Measurements from ENCODE around the gene PGAM2.
"Not testable (repeated sequence)": the region's sequence is repeated elsewhere in the genome, so short reads cannot be mapped to it uniquely, and the experiment has no call there.

Gene PGAM2

DNA sequence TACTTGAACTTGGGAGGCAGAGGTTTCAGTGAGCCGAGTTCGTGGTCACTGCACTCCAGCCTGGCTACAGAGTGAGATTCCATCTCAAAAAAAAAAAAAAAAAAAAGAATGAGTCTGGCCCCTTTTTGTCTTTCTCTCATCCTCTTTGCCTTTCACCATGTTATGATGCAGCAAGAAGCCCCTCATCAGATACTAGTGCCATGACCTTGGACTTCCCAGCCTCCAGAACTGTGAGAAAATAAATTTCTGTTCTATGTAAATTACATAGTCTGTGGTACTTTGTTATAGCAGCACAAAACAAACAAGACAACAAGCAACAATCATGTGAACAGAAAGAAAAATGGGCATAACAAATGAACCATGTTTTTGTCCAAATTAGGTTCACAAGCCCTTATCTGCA, 23.1 kb downstream of the PGAM2 start:
- TF ChIP-seq, protein P1, sequence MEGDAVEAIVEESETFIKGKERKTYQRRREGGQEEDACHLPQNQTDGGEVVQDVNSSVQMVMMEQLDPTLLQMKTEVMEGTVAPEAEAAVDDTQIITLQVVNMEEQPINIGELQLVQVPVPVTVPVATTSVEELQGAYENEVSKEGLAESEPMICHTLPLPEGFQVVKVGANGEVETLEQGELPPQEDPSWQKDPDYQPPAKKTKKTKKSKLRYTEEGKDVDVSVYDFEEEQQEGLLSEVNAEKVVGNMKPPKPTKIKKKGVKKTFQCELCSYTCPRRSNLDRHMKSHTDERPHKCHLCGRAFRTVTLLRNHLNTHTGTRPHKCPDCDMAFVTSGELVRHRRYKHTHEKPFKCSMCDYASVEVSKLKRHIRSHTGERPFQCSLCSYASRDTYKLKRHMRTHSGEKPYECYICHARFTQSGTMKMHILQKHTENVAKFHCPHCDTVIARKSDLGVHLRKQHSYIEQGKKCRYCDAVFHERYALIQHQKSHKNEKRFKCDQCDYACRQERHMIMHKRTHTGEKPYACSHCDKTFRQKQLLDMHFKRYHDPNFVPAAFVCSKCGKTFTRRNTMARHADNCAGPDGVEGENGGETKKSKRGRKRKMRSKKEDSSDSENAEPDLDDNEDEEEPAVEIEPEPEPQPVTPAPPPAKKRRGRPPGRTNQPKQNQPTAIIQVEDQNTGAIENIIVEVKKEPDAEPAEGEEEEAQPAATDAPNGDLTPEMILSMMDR (IDR thresholded peaks at IDR 0.05; ENCODE audit: low read depth, low read length, missing control alignments) = no peak
- no peak for DNase-seq (ENCODE audit: low read depth)
- H3K4me3 ChIP-seq (ENCODE audit: low read depth, low read length) = no peak overlapping the region
- in situ Hi-C loops (cut with HindIII; ENCODE audit: low sequenced_read_pairs) = no loop called here

DNA sequence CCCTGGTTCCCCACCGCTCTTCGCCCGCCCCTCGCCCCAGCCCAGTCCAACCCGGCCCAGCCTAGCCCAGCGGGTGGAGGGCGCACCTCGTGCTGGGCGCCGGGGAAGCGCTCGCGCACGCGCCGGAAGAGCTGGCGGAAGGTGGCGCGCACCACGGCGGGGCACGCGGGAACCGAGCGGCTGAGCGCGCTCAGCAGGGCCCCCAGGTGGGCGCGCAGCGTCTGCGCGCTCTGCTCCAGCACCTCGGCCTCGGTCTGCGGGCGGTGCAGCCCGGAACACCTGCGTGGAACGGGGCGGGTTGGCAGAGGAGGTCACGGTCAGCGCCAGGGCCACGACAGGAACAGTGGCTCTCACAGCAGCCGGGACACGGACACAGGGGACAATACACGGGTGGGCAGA, 24.9 kb downstream of the PGAM2 start:
- H3K4me3 ChIP-seq (ENCODE audit: low read depth, low read length) = peak overlapping the region; percentile 19
- in situ Hi-C loops (cut with HindIII; ENCODE audit: low sequenced_read_pairs); DNase-seq (ENCODE audit: low read depth): not testable (repeated sequence)

DNA sequence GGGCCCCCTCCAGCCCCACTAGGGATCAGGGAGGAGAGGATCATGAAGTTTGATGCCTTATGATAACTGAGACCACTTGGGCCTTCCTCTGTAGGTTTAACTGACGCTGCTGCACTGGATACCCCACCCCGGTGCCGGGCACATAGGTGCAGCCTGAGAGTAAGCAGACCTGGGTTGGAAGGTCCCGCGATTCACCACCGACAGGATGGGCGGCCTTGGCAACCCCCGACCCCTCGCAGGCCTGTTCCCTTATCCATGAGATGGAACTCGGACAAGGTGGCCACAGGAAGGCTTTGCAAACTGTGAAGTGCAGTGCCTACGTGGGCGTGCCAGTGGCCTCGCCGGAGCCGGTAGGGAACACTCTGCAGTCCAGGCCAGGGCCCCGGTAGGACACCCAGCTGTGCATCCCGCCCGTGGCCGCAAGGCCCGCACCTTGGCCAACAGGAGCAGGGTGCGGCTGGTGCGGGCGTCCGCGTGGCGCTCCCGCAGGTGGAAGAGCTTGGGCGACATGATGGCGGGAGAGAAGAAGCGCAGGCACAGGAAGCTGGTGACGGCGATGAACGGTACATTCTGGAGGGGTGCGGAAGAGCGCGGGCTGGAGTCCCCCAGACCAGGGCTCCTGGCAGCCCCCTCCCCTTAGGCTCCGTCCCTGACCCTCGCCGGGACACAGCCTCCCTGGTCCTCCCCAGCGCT, 25.4 kb downstream of the PGAM2 start:
- DNase-seq (ENCODE audit: low read depth); in situ Hi-C loops (cut with HindIII; ENCODE audit: low sequenced_read_pairs); H3K4me3 ChIP-seq (ENCODE audit: low read depth, low read length): not testable (repeated sequence)

DNA sequence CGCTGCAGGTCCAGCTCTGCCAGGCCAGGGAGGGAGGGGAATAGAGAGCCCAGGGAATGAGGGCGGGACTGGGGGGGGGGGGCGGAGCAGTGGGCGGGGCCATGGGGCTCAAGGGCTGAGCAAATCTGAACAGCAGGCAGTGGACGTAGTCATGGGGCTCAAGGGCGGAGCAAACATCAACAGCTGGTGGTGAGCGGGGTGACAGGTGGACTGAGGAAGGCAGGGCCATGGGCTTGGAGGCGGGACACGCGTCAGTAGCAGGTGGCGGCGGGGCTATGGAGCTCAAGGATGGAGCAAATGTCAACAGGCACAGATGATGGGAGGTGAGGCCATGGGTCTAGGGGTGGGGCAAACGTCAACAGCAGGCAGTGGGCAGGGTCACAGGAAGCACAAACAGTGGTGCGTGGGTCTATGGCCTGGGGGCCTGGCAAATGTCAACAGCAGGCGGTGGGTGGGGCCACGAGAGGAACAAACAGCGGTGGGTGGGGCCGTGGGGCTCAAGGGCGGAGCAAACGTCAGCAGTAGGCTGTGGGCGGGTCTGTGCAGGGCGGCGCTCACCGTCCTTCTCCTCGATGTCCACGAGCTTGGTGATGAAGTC, 26.3 kb downstream of the PGAM2 start:
- in situ Hi-C loops (cut with HindIII; ENCODE audit: low sequenced_read_pairs); DNase-seq (ENCODE audit: low read depth): not testable (repeated sequence)
- peak overlapping the region; percentile 12 for H3K4me3 ChIP-seq (ENCODE audit: low read depth, low read length)

DNA sequence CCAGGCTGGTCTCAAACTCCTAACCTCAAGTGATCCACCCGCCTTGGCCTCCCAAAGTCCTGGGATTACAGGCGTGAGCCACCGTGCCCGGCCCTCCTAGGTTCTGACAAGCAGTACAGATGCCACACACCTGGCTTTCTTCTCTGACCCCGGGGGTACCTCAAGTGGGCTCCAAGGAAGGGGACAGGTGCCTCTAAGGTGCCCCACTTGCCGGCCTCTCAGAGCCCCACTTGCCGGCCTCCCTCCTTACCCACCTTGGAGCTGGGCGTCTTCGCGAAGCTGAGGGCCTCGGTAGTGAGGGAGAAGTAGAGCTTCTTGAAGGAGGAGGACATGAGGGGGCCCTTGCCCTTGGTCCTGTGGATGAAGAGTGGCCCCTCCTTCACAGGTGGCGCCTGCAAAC, 26.8 kb downstream of the PGAM2 start:
- H3K4me3 ChIP-seq (ENCODE audit: low read depth, low read length); in situ Hi-C loops (cut with HindIII; ENCODE audit: low sequenced_read_pairs); DNase-seq (ENCODE audit: low read depth): not testable (repeated sequence)

DNA sequence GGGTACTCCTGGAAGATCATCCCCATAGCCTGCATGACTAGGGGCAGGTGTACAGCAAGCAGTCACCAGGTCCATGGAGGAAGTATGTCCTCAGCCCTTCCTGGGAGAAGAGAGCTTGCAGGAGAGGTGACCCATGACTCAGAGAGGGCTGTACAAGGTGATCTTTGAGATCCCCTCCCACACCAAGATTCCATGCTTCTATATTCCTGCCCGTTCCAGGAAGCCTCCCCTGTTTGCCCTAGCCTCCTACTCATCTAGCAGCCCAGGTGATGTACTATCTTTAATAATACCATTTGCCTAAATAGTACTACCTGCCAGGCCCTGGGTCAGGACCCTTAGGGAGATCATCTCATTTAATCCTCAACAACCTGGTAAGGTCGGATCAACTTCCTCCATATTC, 27.4 kb downstream of the PGAM2 start:
- DNase-seq (ENCODE audit: low read depth); in situ Hi-C loops (cut with HindIII; ENCODE audit: low sequenced_read_pairs): not testable (repeated sequence)

DNA sequence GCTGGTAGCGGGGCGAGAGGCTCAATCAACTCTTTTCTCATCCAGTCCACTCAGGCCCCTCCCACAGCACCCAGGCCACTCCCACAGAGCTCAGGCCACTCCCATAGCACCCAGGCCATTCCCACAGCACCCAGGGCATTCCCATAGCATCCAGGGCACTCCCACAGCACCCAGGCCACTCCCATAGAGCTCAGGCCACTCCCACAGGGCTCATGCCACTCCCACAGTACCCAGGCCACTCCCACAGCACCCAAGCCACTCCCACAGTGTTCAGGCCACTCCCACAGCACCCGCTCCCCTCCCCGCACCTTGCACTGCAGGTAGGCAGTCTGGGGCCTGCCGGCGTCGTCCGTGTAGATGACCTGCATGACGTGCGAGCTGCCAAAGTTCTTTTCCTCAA, 29.0 kb downstream of the PGAM2 start:
- DNase-seq (ENCODE audit: low read depth); H3K4me3 ChIP-seq (ENCODE audit: low read depth, low read length); in situ Hi-C loops (cut with HindIII; ENCODE audit: low sequenced_read_pairs): not testable (repeated sequence)

More for the DNA sequence above, 27.4 kb downstream of the PGAM2 start:
- not testable (repeated sequence) for H3K4me3 ChIP-seq (ENCODE audit: low read depth, low read length)

DNA sequence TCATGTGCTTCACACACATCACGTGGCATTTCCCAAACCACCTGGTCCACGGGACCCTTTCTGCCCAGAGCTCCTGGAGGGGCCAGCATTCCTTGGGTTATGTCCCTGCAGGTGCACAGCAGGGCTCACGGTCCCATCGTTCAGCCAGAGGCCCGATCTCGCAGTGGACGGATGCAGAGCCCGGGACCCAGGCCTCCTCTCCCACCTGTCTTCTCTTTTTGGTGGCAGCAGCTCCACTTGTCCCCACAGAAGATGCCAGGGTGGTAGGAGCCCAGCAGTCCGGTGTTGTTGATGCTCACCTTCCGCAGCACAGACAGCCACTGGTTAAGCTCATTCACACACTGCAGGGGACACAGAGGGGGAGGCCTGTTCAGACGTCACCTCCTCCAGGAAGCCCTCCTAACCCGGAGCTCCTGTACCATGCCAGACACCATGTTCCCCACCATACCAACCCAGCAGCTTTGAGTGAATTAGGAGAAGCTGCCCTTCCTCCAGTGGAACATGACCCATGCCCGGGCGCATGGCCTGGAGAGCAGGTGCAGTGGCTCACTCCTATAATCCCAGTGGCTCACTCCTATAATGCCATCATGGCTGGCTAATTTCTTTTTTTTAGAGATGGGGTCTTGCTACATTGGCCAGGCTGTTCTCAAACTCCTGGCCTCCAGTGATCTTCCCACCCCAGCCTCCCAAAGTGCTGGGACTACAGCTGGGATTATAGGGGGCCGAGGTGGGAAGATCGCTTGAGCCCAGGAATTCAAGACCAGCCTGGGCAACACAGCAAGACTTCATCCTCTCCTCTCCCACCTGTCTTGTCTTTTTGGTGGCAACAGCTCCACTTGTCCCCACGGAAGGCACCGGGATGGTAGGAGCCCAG, 31.2 kb downstream of the PGAM2 start:
- H3K4me3 ChIP-seq (ENCODE audit: low read depth, low read length); in situ Hi-C loops (cut with HindIII; ENCODE audit: low sequenced_read_pairs); DNase-seq (ENCODE audit: low read depth): not testable (repeated sequence)

DNA sequence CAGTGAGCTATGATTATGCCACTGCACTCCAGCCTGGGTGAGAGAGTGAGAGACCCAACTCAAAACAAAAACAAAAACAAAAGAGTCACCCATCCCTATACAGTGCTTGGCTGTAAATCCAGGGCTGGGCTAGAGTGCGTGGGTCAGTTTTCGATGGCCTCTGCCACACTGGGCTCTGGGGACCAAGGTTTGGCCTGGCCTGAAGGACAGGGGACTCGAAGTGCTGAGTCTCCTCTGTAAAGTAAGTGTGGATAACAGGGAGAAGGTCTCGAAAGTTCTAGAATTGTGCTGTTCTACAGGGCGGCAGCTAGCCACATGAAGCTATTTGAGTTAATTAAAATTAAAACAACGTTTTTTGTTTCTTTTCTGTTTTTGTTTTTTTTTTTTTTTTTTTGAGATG, 33.3 kb downstream of the PGAM2 start:
- in situ Hi-C loops (cut with HindIII; ENCODE audit: low sequenced_read_pairs); H3K4me3 ChIP-seq (ENCODE audit: low read depth, low read length); DNase-seq (ENCODE audit: low read depth): not testable (repeated sequence)

DNA sequence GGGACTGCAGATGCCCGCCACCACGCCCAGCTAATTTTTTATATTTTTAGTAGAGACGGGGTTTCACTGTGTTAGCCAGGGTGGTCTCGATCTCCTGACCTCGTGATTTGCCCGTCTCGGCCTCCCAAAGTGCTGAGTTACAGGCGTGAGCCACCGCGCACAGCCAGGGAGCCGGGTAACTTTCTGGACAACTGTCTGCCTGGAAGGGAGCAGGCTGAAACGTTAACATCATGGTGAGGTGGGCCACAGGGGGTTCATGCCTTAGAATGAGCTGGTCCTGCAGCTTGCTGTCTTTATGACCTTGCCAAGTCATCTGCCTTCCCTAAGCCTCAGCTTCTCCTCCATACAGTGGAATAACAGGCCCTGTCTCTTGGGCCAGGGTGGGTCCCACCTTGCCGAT, 34.0 kb downstream of the PGAM2 start:
- H3K4me3 ChIP-seq (ENCODE audit: low read depth, low read length); DNase-seq (ENCODE audit: low read depth); in situ Hi-C loops (cut with HindIII; ENCODE audit: low sequenced_read_pairs): not testable (repeated sequence)

DNA sequence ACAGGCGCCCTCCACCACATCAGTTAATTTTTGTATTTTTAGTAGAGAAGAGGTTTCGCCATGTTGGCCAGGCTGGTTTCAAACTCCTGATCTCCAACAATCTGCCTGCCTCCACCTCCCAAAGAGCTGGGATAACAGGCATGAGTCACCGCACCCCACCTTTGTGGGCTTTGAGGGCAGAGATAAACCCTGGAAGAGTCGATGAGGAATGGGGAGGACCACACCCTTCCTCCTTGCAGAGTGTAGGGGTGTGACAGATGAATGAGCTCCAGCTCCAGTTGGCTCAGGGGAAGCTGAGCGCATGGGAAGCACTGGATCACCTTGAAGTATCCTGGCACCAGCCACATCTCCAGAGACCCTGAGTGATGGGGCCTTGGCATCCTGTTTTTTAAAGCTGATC, 35.3 kb downstream of the PGAM2 start:
- DNase-seq (ENCODE audit: low read depth); H3K4me3 ChIP-seq (ENCODE audit: low read depth, low read length); in situ Hi-C loops (cut with HindIII; ENCODE audit: low sequenced_read_pairs): not testable (repeated sequence)

DNA sequence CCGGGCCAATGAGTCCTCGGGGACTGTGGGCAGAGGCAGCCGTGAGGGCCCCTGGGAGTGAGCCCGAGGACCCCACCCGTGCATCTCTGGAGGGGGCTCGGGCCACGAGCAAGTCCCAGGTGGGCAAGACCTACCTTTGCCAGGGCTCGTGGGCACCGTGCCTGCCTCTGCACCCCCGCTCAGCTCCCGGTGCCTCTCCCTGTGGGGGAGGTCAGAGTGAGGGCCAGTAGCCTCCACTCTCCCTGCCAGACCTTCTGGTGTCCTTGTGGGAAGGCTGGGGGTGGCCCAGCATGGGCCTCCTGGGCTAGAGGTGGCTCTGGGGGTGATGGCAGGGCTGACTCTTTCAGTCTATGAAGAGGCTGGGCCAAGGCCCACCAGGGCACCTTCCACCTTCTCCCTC, 35.9 kb downstream of the PGAM2 start:
- DNase-seq (ENCODE audit: low read depth); in situ Hi-C loops (cut with HindIII; ENCODE audit: low sequenced_read_pairs): not testable (repeated sequence)

DNA sequence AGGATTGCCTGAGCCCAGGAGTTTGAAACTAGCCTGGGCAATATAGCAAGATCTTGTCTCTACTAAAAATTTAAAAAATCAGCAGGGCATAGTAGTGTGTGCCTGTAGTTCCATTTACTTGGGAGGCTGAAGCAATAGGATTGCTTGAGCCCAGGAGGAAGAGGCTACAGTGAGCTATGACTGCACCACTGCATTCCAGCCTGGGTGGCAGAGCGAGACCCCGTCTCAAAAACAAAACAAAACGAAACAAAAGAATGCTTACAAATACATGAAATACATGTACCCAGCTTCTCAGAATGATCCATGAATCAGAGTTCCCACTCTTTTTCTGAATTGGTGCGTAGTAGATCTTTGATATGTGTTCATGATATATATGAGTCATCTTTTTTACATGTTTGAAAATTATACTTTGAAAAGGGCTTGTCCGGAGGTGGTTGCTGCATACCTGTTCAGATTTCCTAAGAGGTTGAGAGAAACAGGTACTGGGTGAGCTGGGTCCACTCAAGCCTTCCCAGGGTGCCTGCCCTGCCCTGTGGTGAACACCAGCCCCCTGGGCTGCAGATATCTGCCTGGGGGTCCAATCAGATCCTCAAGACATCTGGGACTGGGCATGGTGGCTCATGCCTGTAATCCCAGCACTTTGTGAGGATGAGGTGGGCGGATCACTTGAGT, 42.4 kb downstream of the PGAM2 start:
- H3K4me3 ChIP-seq (ENCODE audit: low read depth, low read length); in situ Hi-C loops (cut with HindIII; ENCODE audit: low sequenced_read_pairs); DNase-seq (ENCODE audit: low read depth): not testable (repeated sequence)

More for the DNA sequence above, 35.9 kb downstream of the PGAM2 start:
- not testable (repeated sequence) for H3K4me3 ChIP-seq (ENCODE audit: low read depth, low read length)

DNA sequence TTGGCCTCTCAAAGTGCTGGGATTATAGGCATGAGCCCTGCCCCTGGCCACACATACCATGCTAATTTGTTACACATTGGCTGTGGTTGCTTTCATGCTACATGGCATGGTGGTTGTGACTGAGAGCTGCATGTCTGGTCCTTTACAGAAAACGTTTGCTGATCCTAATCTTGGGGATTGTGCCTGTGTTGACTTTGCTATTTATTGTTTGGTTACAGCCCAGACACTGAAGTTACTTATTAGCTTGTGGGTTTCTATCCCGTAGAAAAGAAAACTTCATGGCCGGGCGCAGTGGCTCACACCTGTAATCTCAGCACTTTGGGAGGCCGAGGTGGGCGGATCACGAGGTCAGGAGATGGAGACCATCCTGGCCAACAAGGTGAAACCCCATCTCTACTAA, 43.3 kb downstream of the PGAM2 start:
- DNase-seq (ENCODE audit: low read depth); H3K4me3 ChIP-seq (ENCODE audit: low read depth, low read length); in situ Hi-C loops (cut with HindIII; ENCODE audit: low sequenced_read_pairs): not testable (repeated sequence)

DNA sequence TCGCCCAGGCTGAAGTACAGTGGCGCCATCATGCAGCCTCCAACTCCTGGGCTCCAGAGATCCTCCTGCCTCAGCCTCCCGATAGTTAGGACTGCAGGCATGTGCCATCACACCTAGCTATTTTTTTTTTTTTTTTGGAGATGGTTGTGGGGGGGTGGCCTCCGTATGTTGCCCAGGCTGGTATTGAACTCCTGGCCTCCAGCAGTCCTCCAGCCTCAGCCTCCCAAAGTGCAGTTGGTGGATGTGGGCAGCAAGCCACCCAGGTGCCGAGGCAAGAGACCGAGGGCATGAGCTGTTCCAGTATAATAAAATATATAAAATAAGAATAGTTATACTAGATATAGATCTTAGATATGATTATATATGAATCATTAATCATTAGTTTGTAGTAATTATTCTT, 45.5 kb downstream of the PGAM2 start:
- in situ Hi-C loops (cut with HindIII; ENCODE audit: low sequenced_read_pairs); DNase-seq (ENCODE audit: low read depth); H3K4me3 ChIP-seq (ENCODE audit: low read depth, low read length): not testable (repeated sequence)
